Endothelial cell (in vitro differentiated cells): ENCODE results near the gene RAD9A. TPM values are rescaled to one million over a fixed set of nuclear protein-coding genes. Genes with fewer than 3 reads are reported as not detected.

Source experiments
- DNase-seq: peaks from one replicate; pipeline ENCODE4 v3.0.0; 2021; ENCODE audit warnings: low spot score
- H3K27ac Mint-ChIP-seq: one replicate; pipeline ENCODE4 v1.8.0; 2021; ENCODE audit warnings: mixed read lengths, inconsistent platforms; ENCODE audit not compliant: unreplicated experiment
- H3K27me3 Mint-ChIP-seq: one replicate; pipeline ENCODE4 v1.8.0; 2021; ENCODE audit warnings: mild to moderate bottlenecking, moderate library complexity, mixed read lengths, inconsistent platforms; ENCODE audit not compliant: unreplicated experiment
- H3K36me3 Mint-ChIP-seq: one replicate; pipeline ENCODE4 v1.8.0; 2021; ENCODE audit warnings: mild to moderate bottlenecking, low read depth, mixed read lengths, inconsistent platforms; ENCODE audit not compliant: unreplicated experiment
- H3K4me1 Mint-ChIP-seq: one replicate; pipeline ENCODE4 v1.8.0; 2021; ENCODE audit warnings: mild to moderate bottlenecking, mixed read lengths, inconsistent platforms; ENCODE audit not compliant: unreplicated experiment
- H3K4me3 Mint-ChIP-seq: one replicate; pipeline ENCODE4 v1.8.0; 2021; ENCODE audit warnings: mild to moderate bottlenecking, mixed read lengths, inconsistent platforms; ENCODE audit not compliant: unreplicated experiment
- H3K9me3 Mint-ChIP-seq: one replicate; pipeline ENCODE4 v1.8.0; 2021; ENCODE audit warnings: mixed read lengths, inconsistent platforms; ENCODE audit not compliant: unreplicated experiment
- total RNA-seq: library from RNA; stranded (reverse); fragmentation: NEBNext Ultra II Directional; extraction: Animal tissue kit (Norgen Biotek cat#: 25700); gene quantifications from one replicate; pipeline ENCODE4 v1.2.1, GENCODE V29; 2021; ENCODE audit not compliant: unreplicated experiment
- TF ChIP-seq, protein P1 (sequence below): fragments of 200-600 bp; sonication (generic); IDR thresholded peaks from one replicate; pipeline ENCODE4 v1.5.0; 2021; ENCODE audit warnings: antibody characterized with exemption; ENCODE audit not compliant: unreplicated experiment

Gene RAD9A
- total RNA-seq, 1 donor from 2014 or later = 18.4 TPM

DNA sequence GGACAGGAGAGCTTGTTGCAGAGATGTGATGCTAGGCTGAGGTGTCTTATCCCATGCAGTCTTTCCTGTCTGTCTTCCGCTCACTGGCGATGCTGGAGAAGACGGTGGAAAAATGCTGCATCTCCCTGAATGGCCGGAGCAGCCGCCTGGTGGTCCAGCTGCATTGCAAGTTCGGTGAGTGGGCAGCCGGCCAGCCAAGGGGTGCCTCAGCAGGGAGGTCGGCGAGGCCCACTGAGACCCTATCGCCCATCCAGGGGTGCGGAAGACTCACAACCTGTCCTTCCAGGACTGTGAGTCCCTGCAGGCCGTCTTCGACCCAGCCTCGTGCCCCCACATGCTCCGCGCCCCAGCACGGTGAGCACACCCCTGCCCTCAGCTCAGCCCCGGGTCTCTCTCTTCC lies 1.7 kb downstream of the RAD9A start:
- peak overlapping the region; percentile 30 for H3K4me3 Mint-ChIP-seq
- peaks cover 18% of the 10 kb centered on the region for H3K27me3 Mint-ChIP-seq
- peaks cover 11% of the 10 kb centered on the region for H3K36me3 Mint-ChIP-seq
- peaks cover 32% of the 10 kb centered on the region for H3K4me1 Mint-ChIP-seq
- no peak overlapping the region for H3K27ac Mint-ChIP-seq
- no peak for DNase-seq
- H3K9me3 Mint-ChIP-seq = no peaks in the 10 kb centered on the region
- TF ChIP-seq, protein P1, sequence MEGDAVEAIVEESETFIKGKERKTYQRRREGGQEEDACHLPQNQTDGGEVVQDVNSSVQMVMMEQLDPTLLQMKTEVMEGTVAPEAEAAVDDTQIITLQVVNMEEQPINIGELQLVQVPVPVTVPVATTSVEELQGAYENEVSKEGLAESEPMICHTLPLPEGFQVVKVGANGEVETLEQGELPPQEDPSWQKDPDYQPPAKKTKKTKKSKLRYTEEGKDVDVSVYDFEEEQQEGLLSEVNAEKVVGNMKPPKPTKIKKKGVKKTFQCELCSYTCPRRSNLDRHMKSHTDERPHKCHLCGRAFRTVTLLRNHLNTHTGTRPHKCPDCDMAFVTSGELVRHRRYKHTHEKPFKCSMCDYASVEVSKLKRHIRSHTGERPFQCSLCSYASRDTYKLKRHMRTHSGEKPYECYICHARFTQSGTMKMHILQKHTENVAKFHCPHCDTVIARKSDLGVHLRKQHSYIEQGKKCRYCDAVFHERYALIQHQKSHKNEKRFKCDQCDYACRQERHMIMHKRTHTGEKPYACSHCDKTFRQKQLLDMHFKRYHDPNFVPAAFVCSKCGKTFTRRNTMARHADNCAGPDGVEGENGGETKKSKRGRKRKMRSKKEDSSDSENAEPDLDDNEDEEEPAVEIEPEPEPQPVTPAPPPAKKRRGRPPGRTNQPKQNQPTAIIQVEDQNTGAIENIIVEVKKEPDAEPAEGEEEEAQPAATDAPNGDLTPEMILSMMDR = no peak

DNA sequence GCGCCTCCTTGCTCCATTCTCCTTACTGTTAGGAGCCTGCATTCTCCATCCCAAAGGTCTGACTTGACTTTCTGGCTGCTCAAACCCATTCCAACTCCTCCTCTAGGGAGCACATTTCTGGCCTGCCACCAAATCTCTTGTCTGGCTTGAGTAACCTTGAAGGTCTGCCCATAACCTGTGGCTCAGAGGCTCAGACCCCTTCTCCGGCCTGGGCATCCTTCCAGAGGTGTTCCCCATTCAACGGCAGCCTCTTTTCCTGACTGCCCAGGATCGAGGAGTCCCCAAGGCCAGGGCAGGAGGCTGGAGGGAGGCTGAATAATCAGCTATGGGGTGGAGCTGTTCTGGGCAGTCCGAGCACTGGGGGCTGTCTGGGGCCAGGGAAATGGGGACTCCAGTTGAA lies 2.2 kb downstream of the RAD9A start:
- TF ChIP-seq, protein P1 = no peak
- Mint-ChIP-seq H3K27me3 (peaks cover 18% of the 10 kb centered on the region), H3K9me3 (no peaks in the 10 kb centered on the region), H3K4me3 (peak overlapping the region; percentile 30), H3K27ac (no peak overlapping the region), H3K36me3 (peaks cover 12% of the 10 kb centered on the region), H3K4me1 (peaks cover 32% of the 10 kb centered on the region)
- DNase-seq = no peak

DNA sequence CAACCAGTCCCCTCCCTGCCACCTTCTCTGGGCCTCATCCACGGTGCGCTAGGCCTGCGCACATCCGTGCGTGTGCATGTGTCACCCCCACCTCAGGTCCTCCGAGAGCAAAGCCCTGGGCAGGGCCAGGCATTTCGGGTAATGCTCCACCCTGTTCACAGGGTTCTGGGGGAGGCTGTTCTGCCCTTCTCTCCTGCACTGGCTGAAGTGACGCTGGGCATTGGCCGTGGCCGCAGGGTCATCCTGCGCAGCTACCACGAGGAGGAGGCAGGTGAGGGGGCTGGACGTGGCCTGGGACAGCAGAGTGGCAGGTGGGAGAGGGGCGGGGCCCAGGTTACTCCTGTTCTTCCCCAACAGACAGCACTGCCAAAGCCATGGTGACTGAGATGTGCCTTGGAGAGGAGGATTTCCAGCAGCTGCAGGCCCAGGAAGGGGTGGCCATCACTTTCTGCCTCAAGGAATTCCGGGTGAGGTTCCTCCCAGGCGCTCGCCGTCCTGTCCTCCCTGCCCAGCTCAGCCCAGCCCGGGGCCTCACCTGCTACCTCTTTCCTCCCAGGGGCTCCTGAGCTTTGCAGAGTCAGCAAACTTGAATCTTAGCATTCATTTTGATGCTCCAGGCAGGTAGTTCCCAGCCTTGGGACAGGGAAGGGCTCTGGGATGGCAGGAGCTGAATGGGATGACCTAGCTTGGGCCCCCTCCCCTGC lies 3.9 kb downstream of the RAD9A start:
- Mint-ChIP-seq H3K4me3 (no peak overlapping the region), H3K27me3 (peaks cover 17% of the 10 kb centered on the region), H3K9me3 (no peaks in the 10 kb centered on the region), H3K27ac (no peak overlapping the region), H3K36me3 (peaks cover 12% of the 10 kb centered on the region), H3K4me1 (peaks cover 35% of the 10 kb centered on the region)
- DNase-seq = no peak
- TF ChIP-seq, protein P1 = no peak

DNA sequence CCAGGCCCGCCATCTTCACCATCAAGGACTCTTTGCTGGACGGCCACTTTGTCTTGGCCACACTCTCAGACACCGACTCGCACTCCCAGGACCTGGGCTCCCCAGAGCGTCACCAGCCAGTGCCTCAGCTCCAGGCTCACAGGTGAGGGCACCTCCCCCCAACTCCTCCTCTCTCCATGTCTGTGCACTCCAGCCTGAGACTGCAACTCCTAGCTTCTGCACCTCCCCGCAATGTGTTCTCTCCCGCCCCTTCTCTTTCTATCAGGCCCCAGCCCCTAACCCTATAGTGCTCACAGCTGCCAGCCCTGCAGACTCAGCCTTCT lies 4.4 kb downstream of the RAD9A start:
- TF ChIP-seq, protein P1 = no peak
- Mint-ChIP-seq H3K27me3 (peaks cover 17% of the 10 kb centered on the region), H3K4me1 (peaks cover 36% of the 10 kb centered on the region), H3K27ac (peak overlapping the region; percentile 61), H3K9me3 (no peaks in the 10 kb centered on the region), H3K4me3 (peak overlapping the region; percentile 39), H3K36me3 (peaks cover 12% of the 10 kb centered on the region)
- no peak for DNase-seq

DNA sequence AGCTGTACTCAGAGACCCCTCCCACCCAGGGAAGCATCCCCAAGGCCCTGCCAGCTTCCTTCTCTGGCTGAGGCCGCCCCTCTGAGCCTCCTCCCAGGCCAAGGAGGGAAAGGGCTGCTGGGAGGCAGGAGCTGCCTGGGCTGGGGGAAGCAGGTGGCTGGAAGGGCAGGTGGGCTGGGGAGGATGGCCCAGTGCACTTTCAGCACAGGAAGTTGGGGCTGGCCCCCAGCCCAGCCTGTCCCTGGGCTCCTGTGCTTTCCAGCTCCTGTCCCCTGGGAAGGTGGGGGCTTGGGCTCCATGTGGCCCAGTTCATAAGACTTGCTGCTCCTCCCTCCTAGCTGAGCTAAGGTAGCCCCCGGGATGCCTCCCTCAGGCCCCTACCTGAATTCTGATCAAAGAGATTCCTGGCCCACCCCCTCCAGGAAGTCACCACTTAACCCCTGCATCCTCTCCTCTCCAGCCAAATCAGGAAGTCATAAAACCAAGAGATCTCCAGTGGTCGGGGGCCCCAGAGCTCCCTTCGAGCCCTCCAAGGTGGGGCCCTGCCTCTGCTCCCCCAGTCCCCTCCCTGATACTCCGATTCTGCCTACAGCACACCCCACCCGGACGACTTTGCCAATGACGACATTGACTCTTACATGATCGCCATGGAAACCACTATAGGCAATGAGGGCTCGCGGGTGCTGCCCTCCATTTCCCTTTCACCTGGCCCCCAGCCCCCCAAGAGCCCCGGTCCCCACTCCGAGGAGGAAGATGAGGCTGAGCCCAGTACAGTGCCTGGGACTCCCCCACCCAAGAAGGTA lies 5.0 kb downstream of the RAD9A start:
- peaks cover 12% of the 10 kb centered on the region for H3K36me3 Mint-ChIP-seq
- peaks cover 17% of the 10 kb centered on the region for H3K27me3 Mint-ChIP-seq
- H3K27ac Mint-ChIP-seq = peak overlapping the region; percentile 83
- H3K4me1 Mint-ChIP-seq = peaks cover 36% of the 10 kb centered on the region
- TF ChIP-seq, protein P1 = no peak
- H3K4me3 Mint-ChIP-seq = peak overlapping the region; percentile 72
- H3K9me3 Mint-ChIP-seq = no peaks in the 10 kb centered on the region
- no peak for DNase-seq
